Fibroblast of mammary gland (primary cell): Measurements from ENCODE around the gene AMPD3.

Source experiments
- DNase-seq: peaks from one replicate; pipeline ENCODE4 v3.0.0-alpha.2; 2010; ENCODE audit warnings: low read depth
- H3K4me3 ChIP-seq: 2 replicates; pipeline ENCODE4 v1.5.1; 2011; ENCODE audit warnings: low read depth, mild to moderate bottlenecking, low read length, moderate library complexity; ENCODE audit not compliant: control insufficient read depth
- CTCF ChIP-seq: conservative IDR thresholded peaks from 2 replicates; pipeline ENCODE4 v1.5.1; 2011; ENCODE audit warnings: low read depth, low read length, inconsistent platforms; ENCODE audit not compliant: control insufficient read depth, insufficient read depth

AMPD3 gene

GRCh38 chr11:10410844-10411200, 44.2 kb upstream of the AMPD3 start:
- no peak overlapping the region for H3K4me3 ChIP-seq
- TF ChIP-seq CTCF, result no peak
- no peak for DNase-seq

DNA sequence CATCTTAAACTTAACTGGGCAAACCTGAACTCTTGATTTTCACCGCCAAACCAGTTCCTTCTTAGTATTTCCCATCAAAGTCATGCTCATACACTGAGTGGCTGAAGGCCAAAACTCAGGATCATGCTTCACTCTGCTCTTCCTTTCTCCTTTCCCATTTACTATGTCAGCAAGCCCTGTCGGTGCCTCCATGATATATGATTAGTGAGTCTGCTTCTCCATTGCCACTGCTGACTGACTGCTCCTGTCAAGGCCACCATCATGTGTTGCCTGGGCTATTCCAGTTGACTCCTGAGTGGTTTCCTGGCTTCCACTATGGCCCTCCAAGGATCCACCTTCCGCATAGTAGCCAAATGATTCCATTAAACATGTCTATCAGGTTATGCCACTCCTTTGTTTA, 42.8 kb upstream of the AMPD3 start:
- DNase-seq, result no peak
- H3K4me3 ChIP-seq, result no peak overlapping the region
- no peak for TF ChIP-seq CTCF

GRCh38 chr11:10413268-10413667, 41.8 kb upstream of the AMPD3 start:
- DNase-seq, result no peak
- no peak overlapping the region for H3K4me3 ChIP-seq
- peak; percentile 16 for TF ChIP-seq CTCF

- DNase-seq, result peak; percentile 21
- no peak for TF ChIP-seq CTCF
- H3K4me3 ChIP-seq, result no peak overlapping the region
Observed at GRCh38 chr11:10414181-10414580, 40.9 kb upstream of the AMPD3 start.

- no peak overlapping the region for H3K4me3 ChIP-seq
- peak; percentile 46 for DNase-seq
- no peak for TF ChIP-seq CTCF
Observed at GRCh38 chr11:10414659-10415058, 40.4 kb upstream of the AMPD3 start.

GRCh38 chr11:10415817-10416392, 39.2 kb upstream of the AMPD3 start:
- H3K4me3 ChIP-seq, result no peak overlapping the region
- DNase-seq, result no peak
- TF ChIP-seq CTCF, result no peak
